OCI-M1 (cell line): ENCODE data around the gene CTF1.
"Not testable (repeated sequence)": the region's sequence is repeated elsewhere in the genome, so short reads cannot be mapped to it uniquely, and the experiment has no call there.

Source experiments
- DNase-seq: peaks from one replicate; lab custom pipeline; 2025; lab: John Stamatoyannopoulos, UW

The CTF1 gene

DNA sequence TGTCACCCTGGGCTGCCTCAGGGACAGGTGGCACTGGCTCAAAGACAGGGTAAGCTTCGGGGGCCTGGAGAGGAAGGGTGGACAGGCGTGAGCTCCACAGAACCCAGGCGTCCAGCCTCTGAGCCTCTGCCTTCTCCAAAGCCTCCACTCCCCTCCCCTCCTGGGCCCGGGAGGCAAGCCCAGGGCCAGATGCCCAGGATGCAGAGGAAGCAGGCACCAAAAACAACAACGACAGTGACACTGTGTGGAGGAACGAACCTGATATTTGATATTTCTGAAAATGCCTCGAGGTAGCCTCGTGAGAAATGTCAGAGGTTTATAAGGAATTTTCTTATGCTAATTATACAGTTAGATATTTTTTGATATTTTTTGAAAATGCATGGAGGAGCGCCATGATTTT lies 8.5 kb upstream of the CTF1 start:
- no peak for DNase-seq

- no peak for DNase-seq
These were observed 7.4 kb upstream of the CTF1 start for GRCh38 chr16:30888856-30889499.

GRCh38 chr16:30889721-30890120 lies 6.7 kb upstream of the CTF1 start:
- DNase-seq = no peak

DNA sequence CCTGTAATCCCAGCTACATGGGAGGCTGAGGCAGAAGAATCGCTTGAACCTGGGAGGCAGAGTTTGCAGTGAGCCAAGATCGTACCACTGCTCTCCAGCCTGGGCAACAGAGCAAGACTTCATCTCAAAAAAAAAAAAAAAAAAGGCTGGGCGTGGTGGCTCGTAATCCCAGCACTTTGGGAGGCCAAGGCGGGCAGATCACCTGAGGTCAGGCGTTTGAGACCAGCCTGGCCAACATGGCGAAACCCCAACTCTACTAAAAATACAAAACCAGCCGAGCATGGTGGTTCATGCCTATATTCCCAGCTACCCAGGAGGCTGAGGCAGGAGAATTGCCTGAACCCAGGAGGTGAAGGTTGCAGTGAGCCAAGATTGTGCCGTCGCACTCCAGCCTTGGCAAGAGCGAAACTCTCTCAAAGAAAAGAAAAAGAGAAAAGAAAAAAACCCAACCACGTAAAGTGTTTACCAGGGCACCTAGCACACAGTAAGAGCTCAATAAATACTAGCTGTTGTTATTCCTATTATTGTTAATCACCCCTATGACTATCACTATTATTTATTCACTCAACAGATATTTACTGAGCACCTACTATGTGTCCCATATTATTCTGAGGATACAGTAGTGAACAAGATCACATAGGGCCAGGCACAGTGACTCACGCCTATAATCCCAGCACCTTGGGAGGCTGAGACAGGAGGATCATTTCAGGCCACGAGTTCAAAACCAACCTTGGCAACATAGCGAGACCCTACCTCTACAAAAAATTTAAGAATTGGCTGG lies 5.2 kb upstream of the CTF1 start:
- not testable (repeated sequence) for DNase-seq

DNA sequence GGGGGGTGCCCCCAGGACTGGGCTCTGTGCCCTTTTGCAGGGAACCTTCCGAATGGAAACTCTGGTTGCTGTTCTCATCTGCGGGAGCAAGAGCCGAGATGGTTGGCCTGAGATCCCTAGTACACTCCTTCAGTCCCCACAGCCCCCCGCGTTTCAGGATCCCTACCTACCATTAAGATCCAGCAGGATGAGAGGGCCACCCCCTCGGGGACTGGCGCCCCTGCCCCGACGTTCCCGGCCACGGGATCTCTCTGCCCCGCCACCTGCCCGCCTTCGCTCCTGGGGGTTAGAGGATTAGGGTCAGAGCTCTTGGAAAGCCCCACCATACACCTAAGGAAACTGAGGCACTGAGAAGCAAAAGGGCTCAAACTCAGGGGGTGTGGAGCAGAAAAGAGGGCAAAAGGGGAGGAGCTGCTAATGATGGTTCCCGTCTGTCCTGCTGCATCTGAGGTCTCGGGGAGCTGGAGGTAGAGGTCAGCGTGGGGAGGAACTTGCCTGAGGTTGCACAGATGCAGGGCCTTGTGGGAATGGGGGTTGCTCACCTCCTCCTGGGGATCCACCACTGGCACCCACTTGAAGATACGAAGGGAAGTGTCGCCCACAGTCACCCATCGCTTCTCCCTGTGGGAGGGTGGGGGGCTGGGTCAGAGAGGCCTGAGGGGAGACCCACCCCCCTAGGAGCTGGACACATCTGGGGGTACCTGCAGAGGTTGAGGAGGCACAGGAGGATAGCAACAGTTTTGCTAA lies 3.6 kb upstream of the CTF1 start:
- no peak for DNase-seq

GRCh38 chr16:30893417-30893743 lies 3.0 kb upstream of the CTF1 start:
- no peak for DNase-seq

- peak; percentile 95 for DNase-seq
These were observed 2.5 kb upstream of the CTF1 start, which contains the start of gene BCL7C for GRCh38 chr16:30893744-30894539. BCL7C (minus strand) TSS chr16:30894077; CDS start chr16:30893944, 133 bp downstream.

DNA sequence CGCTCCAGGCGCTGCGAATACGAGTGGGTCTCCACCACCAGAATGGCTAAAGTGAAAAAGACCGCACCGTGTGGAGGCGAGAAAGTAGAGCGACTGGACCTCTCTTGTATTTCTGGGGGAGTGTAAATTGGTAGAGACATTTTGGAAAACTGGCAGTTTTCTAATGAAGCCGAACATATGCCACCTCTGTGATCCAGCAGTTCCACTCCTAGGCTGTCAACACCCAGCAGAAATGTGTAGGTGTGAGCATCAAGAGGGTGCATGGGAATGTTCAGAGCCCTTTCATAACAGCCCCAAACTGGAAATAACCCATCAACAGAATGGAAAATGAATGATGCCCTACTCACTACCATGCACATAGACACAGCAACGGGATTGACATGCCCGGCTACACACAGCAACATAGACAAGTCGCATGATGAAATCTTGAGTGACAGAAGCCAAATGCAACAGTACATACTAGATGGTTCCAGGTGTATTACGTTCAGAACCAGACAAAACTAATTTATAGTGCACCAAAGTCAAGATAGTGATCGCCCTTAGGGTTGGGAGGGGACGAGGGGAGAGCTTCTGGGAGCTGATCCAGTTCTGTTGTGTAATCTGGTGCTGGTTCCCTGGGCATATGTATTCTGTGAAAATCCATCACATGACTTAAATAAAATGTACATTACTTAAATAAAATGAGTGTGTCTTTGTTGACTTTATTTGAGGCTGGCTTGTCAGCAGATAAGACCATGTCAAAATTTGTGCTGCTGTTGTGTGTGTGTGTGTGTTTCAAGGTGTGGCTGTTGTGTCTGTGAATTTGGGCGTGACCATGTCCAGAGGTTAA lies 1.7 kb upstream of the CTF1 start:
- DNase-seq = peak; percentile 36

DNA sequence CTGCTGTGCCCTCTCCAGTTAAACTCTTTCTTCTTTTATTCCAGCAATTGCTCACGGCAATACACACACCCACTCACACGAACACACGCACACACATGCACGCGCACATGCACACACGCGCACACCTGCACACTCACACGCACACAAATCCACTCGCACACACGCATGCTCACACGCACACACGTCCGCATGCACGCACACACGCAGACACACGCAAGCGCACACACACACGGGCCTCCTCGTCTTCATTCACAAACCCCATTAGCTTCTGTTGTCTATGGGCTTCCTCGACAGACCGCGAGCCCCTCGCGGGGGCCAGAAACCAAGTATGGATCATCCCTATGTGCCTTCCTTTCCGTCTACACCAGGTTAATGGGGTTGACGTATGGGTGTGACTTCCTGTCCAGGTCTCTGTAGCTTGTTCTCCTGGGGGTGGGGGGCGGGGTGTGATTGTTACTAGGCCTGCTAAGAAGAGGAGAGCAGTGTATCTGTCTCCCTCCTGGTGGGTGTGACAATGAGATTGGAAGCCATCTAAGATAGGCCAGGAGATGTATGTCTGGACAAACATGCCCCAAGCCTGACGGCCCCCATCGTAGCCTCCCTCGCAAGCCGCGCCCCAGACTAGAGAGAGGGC lies 670 bp upstream of the CTF1 start:
- DNase-seq = no peak

DNA sequence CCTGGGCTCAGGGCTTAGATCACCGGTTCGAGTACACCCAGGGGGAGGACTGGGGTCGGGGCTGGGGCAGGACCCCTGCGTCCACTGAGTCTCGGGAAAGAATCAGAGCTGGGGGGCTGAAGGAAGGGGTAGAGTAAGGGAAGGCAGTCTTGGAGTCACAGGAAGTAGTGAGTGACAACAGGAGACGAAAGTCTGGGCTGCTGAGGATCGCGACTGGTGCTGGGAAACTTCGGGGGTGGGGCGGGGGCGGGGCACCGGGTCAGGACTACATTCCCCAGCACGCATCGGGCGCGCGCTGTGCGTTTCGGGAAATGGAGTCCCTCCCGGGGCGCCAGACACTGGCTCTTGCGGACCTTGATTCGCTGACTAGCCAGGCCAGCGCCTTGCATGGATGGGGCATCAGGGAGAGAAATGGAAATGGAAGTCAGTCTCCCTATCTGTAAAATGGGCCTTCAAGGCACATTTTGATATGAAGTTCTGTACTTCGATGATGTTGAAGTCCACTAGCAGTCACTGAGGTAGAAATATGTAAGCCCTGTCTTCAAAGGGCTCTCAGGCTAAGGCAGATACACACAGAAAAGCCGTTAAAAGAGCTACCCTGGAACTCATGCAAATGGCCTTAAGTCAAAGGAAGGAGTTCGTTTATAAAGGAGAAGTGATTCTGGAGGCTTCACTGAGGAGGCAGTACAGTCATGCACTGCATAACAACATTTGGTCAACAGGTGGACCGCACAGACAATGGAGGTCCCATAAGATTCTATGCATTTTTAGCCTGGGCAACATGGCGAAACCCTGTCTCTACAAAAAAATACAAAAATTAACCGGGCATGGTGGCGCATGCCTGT lies 697 bp downstream of the CTF1 start:
- DNase-seq = no peak

GRCh38 chr16:30899794-30900193 lies 3.4 kb downstream of the CTF1 start:
- no peak for DNase-seq

- no peak for DNase-seq
These were observed 4.2 kb downstream of the CTF1 start for GRCh38 chr16:30900588-30900987.

- peak; percentile 51 for DNase-seq
These were observed 5.0 kb downstream of the CTF1 start for GRCh38 chr16:30901201-30902028.

DNA sequence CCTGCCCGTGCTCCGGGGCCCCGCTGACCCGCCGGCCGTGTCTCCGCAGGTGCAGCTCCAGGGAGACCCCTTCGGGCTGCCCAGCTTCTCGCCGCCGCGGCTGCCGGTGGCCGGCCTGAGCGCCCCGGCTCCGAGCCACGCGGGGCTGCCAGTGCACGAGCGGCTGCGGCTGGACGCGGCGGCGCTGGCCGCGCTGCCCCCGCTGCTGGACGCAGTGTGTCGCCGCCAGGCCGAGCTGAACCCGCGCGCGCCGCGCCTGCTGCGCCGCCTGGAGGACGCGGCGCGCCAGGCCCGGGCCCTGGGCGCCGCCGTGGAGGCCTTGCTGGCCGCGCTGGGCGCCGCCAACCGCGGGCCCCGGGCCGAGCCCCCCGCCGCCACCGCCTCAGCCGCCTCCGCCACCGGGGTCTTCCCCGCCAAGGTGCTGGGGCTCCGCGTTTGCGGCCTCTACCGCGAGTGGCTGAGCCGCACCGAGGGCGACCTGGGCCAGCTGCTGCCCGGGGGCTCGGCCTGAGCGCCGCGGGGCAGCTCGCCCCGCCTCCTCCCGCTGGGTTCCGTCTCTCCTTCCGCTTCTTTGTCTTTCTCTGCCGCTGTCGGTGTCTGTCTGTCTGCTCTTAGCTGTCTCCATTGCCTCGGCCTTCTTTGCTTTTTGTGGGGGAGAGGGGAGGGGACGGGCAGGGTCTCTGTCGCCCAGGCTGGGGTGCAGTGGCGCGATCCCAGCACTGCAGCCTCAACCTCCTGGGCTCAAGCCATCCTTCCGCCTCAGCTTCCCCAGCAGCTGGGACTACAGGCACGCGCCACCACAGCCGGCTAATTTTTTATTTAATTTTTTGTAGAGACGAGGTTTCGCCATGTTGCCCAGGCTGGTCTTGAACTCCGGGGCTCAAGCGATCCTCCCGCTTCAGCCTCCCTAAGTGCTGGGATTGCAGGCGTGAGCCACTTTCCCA lies 5.9 kb downstream of the CTF1 start:
- peak; percentile 87 for DNase-seq

- peak; percentile 34 for DNase-seq
These were observed 6.6 kb downstream of the CTF1 start for GRCh38 chr16:30903002-30903401.

DNA sequence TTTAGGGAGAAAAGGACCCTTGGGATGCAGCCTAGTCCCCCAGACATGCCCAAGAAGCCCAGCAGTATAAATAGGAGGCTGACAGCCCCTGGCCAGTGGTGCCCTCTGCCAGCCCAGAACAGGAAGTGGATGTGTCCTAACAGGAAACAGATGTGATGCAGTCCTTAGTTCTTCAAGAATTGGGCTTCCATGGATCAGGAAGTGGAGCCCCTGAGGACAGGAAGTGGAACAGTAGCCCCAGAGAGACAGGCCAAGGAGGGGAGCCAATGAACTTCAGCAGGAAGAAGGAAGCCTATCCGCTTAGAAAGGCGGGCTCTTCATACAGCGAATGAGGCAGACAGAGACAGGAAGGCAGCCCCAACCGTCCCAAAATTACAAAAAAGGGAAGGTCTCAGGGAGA lies 7.2 kb downstream of the CTF1 start:
- peak; percentile 54 for DNase-seq

GRCh38 chr16:30904114-30904780 lies 7.8 kb downstream of the CTF1 start:
- DNase-seq = peak; percentile 56
